ENCODE results near the gene ADIPOR1.
"Not testable (repeated sequence)": the region's sequence is repeated elsewhere in the genome, so short reads cannot be mapped to it uniquely, and the experiment has no call there.

The ADIPOR1 gene

GRCh38 chr1:202908998-202909397, 49.1 kb downstream of the ADIPOR1 start:
- Histone ChIP-seq H3K27me3 (ENCODE audit: insufficient read depth, low read depth, severe bottlenecking) (no peaks in the 10 kb centered on the region), H3K9me3 (ENCODE audit: severe bottlenecking) (no peaks in the 10 kb centered on the region), H3K27ac (no peak overlapping the region), H3K4me3 (ENCODE audit: low read depth, low read length) (no peak overlapping the region), H3K36me3 (peaks cover 79% of the 10 kb centered on the region)
- DNase-seq, result no peak
- no peak for TF ChIP-seq CTCF (IDR thresholded peaks at IDR 0.05; ENCODE audit: low read depth, low read length)

GRCh38 chr1:202905331-202905730, 52.8 kb downstream of the ADIPOR1 start:
- no peak overlapping the region for H3K4me3 ChIP-seq (ENCODE audit: low read depth, low read length)
- H3K9me3 ChIP-seq (ENCODE audit: severe bottlenecking), result no peaks in the 10 kb centered on the region
- no peak for DNase-seq
- no peak for TF ChIP-seq CTCF (IDR thresholded peaks at IDR 0.05; ENCODE audit: low read depth, low read length)
- peaks cover 66% of the 10 kb centered on the region for H3K36me3 ChIP-seq
- H3K27ac ChIP-seq, result no peak overlapping the region
- no peaks in the 10 kb centered on the region for H3K27me3 ChIP-seq (ENCODE audit: insufficient read depth, low read depth, severe bottlenecking)

- not testable (repeated sequence) for H3K4me3 ChIP-seq (ENCODE audit: low read depth, low read length); H3K27ac ChIP-seq; DNase-seq; H3K9me3 ChIP-seq (ENCODE audit: severe bottlenecking); H3K27me3 ChIP-seq (ENCODE audit: insufficient read depth, low read depth, severe bottlenecking)
- H3K36me3 ChIP-seq, result peaks cover 61% of the 10 kb centered on the region
These were observed 54.3 kb downstream of the ADIPOR1 start for GRCh38 chr1:202903808-202904207.

- H3K36me3 ChIP-seq, result peaks cover 53% of the 10 kb centered on the region
- H3K27ac ChIP-seq, result no peak overlapping the region
- TF ChIP-seq CTCF (IDR thresholded peaks at IDR 0.05; ENCODE audit: low read depth, low read length), result no peak
- no peak for DNase-seq
- H3K9me3 ChIP-seq (ENCODE audit: severe bottlenecking), result no peaks in the 10 kb centered on the region
- no peaks in the 10 kb centered on the region for H3K27me3 ChIP-seq (ENCODE audit: insufficient read depth, low read depth, severe bottlenecking)
- no peak overlapping the region for H3K4me3 ChIP-seq (ENCODE audit: low read depth, low read length)
These were observed 56.6 kb downstream of the ADIPOR1 start for GRCh38 chr1:202901555-202901954.

GRCh38 chr1:202892501-202892900, 65.6 kb downstream of the ADIPOR1 start:
- peak; percentile 37 for DNase-seq
- H3K9me3 ChIP-seq (ENCODE audit: severe bottlenecking), result no peaks in the 10 kb centered on the region
- peaks cover 55% of the 10 kb centered on the region for H3K36me3 ChIP-seq
- TF ChIP-seq CTCF (IDR thresholded peaks at IDR 0.05; ENCODE audit: low read depth, low read length), result no peak
- no peak overlapping the region for H3K4me3 ChIP-seq (ENCODE audit: low read depth, low read length)
- no peak overlapping the region for H3K27ac ChIP-seq
- H3K27me3 ChIP-seq (ENCODE audit: insufficient read depth, low read depth, severe bottlenecking), result no peaks in the 10 kb centered on the region
